Measurements from ENCODE around the gene WNT9A. TPM values are rescaled to one million over a fixed set of nuclear protein-coding genes. Genes with fewer than 3 reads are reported as not detected.
"Not testable (repeated sequence)": the region's sequence is repeated elsewhere in the genome, so short reads cannot be mapped to it uniquely, and the experiment has no call there.

The WNT9A gene
- total RNA-seq, 1 experiment from 2014 or later, result 3.7 TPM

GRCh38 chr1:227910511-227911153 is 37.1 kb downstream of the WNT9A start:
- no peak overlapping the region for H3K27ac ChIP-seq
- no peak overlapping the region for H3K4me3 ChIP-seq
- H3K36me3 ChIP-seq, result no peaks in the 10 kb centered on the region
- DNase-seq (ENCODE audit: low read depth in 1 of 2, low spot score in 2 of 2), result no peak
- H3K9me3 ChIP-seq (replicated peaks), result no peaks in the 10 kb centered on the region
- no peaks in the 10 kb centered on the region for H3K27me3 ChIP-seq (replicated peaks)
- peaks cover 8% of the 10 kb centered on the region; the same call in 1 of the 2 replicates for H3K4me1 ChIP-seq (replicated peaks)

GRCh38 chr1:227909923-227910328 is 37.8 kb downstream of the WNT9A start:
- not testable (repeated sequence) for DNase-seq (ENCODE audit: low read depth in 1 of 2, low spot score in 2 of 2); H3K36me3 ChIP-seq; H3K27me3 ChIP-seq (replicated peaks); H3K27ac ChIP-seq; H3K4me3 ChIP-seq; H3K4me1 ChIP-seq (replicated peaks); H3K9me3 ChIP-seq (replicated peaks)

- Histone ChIP-seq H3K4me3 (no peak overlapping the region), H3K36me3 (no peaks in the 10 kb centered on the region), H3K27ac (no peak overlapping the region), H3K27me3 (replicated peaks) (no peaks in the 10 kb centered on the region), H3K9me3 (replicated peaks) (no peaks in the 10 kb centered on the region), H3K4me1 (replicated peaks) (peaks cover 8% of the 10 kb centered on the region; the same call in 1 of the 2 replicates)
- no peak for DNase-seq (ENCODE audit: low read depth in 1 of 2, low spot score in 2 of 2)
Measured at GRCh38 chr1:227909188-227909587, 38.5 kb downstream of the WNT9A start.

- Histone ChIP-seq H3K4me3 (no peak overlapping the region), H3K27ac (no peak overlapping the region), H3K9me3 (replicated peaks) (no peaks in the 10 kb centered on the region), H3K36me3 (no peaks in the 10 kb centered on the region), H3K27me3 (replicated peaks) (no peaks in the 10 kb centered on the region), H3K4me1 (replicated peaks) (peaks cover 8% of the 10 kb centered on the region; the same call in 1 of the 2 replicates)
- DNase-seq (ENCODE audit: low read depth in 1 of 2, low spot score in 2 of 2), result no peak
Measured at GRCh38 chr1:227908359-227908758, 39.4 kb downstream of the WNT9A start.

- Histone ChIP-seq H3K9me3 (replicated peaks) (no peaks in the 10 kb centered on the region), H3K27me3 (replicated peaks) (no peaks in the 10 kb centered on the region), H3K4me3 (no peak overlapping the region), H3K36me3 (no peaks in the 10 kb centered on the region), H3K4me1 (replicated peaks) (peaks cover 10% of the 10 kb centered on the region), H3K27ac (no peak overlapping the region)
- no peak for DNase-seq (ENCODE audit: low read depth in 1 of 2, low spot score in 2 of 2)
Measured at GRCh38 chr1:227907439-227908015, 40.2 kb downstream of the WNT9A start.

- Histone ChIP-seq H3K36me3 (no peaks in the 10 kb centered on the region), H3K27ac (no peak overlapping the region), H3K4me1 (replicated peaks) (peaks cover 20% of the 10 kb centered on the region), H3K4me3 (no peak overlapping the region), H3K27me3 (replicated peaks) (no peaks in the 10 kb centered on the region), H3K9me3 (replicated peaks) (no peaks in the 10 kb centered on the region)
- DNase-seq (ENCODE audit: low read depth in 1 of 2, low spot score in 2 of 2), result no peak
Measured at GRCh38 chr1:227906550-227907071, 41.1 kb downstream of the WNT9A start.

GRCh38 chr1:227905573-227906487 is 41.9 kb downstream of the WNT9A start:
- DNase-seq (ENCODE audit: low read depth in 1 of 2, low spot score in 2 of 2), result no peak
- no peak overlapping the region for H3K27ac ChIP-seq
- H3K27me3 ChIP-seq (replicated peaks), result no peaks in the 10 kb centered on the region
- peaks cover 17% of the 10 kb centered on the region for H3K4me1 ChIP-seq (replicated peaks)
- no peaks in the 10 kb centered on the region for H3K36me3 ChIP-seq
- H3K9me3 ChIP-seq (replicated peaks), result no peaks in the 10 kb centered on the region
- H3K4me3 ChIP-seq, result no peak overlapping the region

GRCh38 chr1:227904541-227905335 is 43.0 kb downstream of the WNT9A start:
- no peak for DNase-seq (ENCODE audit: low read depth in 1 of 2, low spot score in 2 of 2)
- no peaks in the 10 kb centered on the region for H3K36me3 ChIP-seq
- no peak overlapping the region for H3K27ac ChIP-seq
- no peaks in the 10 kb centered on the region for H3K27me3 ChIP-seq (replicated peaks)
- no peaks in the 10 kb centered on the region for H3K9me3 ChIP-seq (replicated peaks)
- peaks cover 13% of the 10 kb centered on the region for H3K4me1 ChIP-seq (replicated peaks)
- no peak overlapping the region for H3K4me3 ChIP-seq

GRCh38 chr1:227903614-227904501 is 43.9 kb downstream of the WNT9A start:
- H3K36me3 ChIP-seq, result no peaks in the 10 kb centered on the region
- no peak overlapping the region for H3K27ac ChIP-seq
- H3K4me1 ChIP-seq (replicated peaks), result peaks cover 13% of the 10 kb centered on the region
- no peaks in the 10 kb centered on the region for H3K27me3 ChIP-seq (replicated peaks)
- no peak overlapping the region for H3K4me3 ChIP-seq
- DNase-seq (ENCODE audit: low read depth in 1 of 2, low spot score in 2 of 2), result no peak
- no peaks in the 10 kb centered on the region for H3K9me3 ChIP-seq (replicated peaks)

- Histone ChIP-seq H3K36me3 (no peaks in the 10 kb centered on the region), H3K27ac (no peak overlapping the region), H3K4me3 (no peak overlapping the region), H3K27me3 (replicated peaks) (no peaks in the 10 kb centered on the region), H3K9me3 (replicated peaks) (no peaks in the 10 kb centered on the region), H3K4me1 (replicated peaks) (peaks cover 13% of the 10 kb centered on the region)
- DNase-seq (ENCODE audit: low read depth in 1 of 2, low spot score in 2 of 2), result no peak
Measured at GRCh38 chr1:227903061-227903521, 44.6 kb downstream of the WNT9A start.

- Histone ChIP-seq H3K36me3 (no peaks in the 10 kb centered on the region), H3K4me3 (no peak overlapping the region), H3K9me3 (replicated peaks) (no peaks in the 10 kb centered on the region), H3K4me1 (replicated peaks) (peaks cover 13% of the 10 kb centered on the region), H3K27me3 (replicated peaks) (no peaks in the 10 kb centered on the region), H3K27ac (no peak overlapping the region)
- no peak for DNase-seq (ENCODE audit: low read depth in 1 of 2, low spot score in 2 of 2)
Measured at GRCh38 chr1:227902641-227902990, 45.1 kb downstream of the WNT9A start.

- peak; percentile 63 to 72 for DNase-seq (ENCODE audit: low read depth in 1 of 2, low spot score in 2 of 2)
- H3K27me3 ChIP-seq (replicated peaks), result no peaks in the 10 kb centered on the region
- H3K9me3 ChIP-seq (replicated peaks), result no peaks in the 10 kb centered on the region
- H3K4me1 ChIP-seq (replicated peaks), result peaks cover 13% of the 10 kb centered on the region
- no peak overlapping the region for H3K4me3 ChIP-seq
- H3K36me3 ChIP-seq, result no peaks in the 10 kb centered on the region
- H3K27ac ChIP-seq, result no peak overlapping the region
Measured at GRCh38 chr1:227901906-227902640, 45.7 kb downstream of the WNT9A start.

Data from SJSA1 (cell line).